ENCODE measurements around the gene ADSS1.
A peak's percentile ranks its signal among the peaks of the same experiment; 100 is the strongest.

ADSS1 gene

GRCh38 chr14:104766863-104767633 lies 43.0 kb downstream of the ADSS1 start:
- TF ChIP-seq CTCF (IDR thresholded peaks at IDR 0.05; ENCODE audit: low read depth, low read length), result no peak
- no peak for DNase-seq (ENCODE audit: extremely low read depth, low read depth)

- TF ChIP-seq CTCF (IDR thresholded peaks at IDR 0.05; ENCODE audit: low read depth, low read length), result no peak
- no peak for DNase-seq (ENCODE audit: extremely low read depth, low read depth)
Observed at GRCh38 chr14:104767634-104767918, 43.5 kb downstream of the ADSS1 start.

- peak; percentile 90 for TF ChIP-seq CTCF (IDR thresholded peaks at IDR 0.05; ENCODE audit: low read depth, low read length)
- peak; percentile 38 for DNase-seq (ENCODE audit: extremely low read depth, low read depth)
Observed at GRCh38 chr14:104768437-104769323, 44.7 kb downstream of the ADSS1 start.

- no peak for TF ChIP-seq CTCF (IDR thresholded peaks at IDR 0.05; ENCODE audit: low read depth, low read length)
- DNase-seq (ENCODE audit: extremely low read depth, low read depth), result no peak
Observed at GRCh38 chr14:104769324-104770071, 45.5 kb downstream of the ADSS1 start.

GRCh38 chr14:104770072-104770579 lies 46.1 kb downstream of the ADSS1 start:
- TF ChIP-seq CTCF (IDR thresholded peaks at IDR 0.05; ENCODE audit: low read depth, low read length), result no peak

GRCh38 chr14:104770851-104771272 lies 46.8 kb downstream of the ADSS1 start:
- peak; percentile 51 for TF ChIP-seq CTCF (IDR thresholded peaks at IDR 0.05; ENCODE audit: low read depth, low read length)
- DNase-seq (ENCODE audit: extremely low read depth, low read depth), result no peak

More at GRCh38 chr14:104770072-104770579, 46.1 kb downstream of the ADSS1 start:
- no peak for DNase-seq (ENCODE audit: extremely low read depth, low read depth)
